ENCODE measurements around the gene PSAP.

PSAP gene

DNA sequence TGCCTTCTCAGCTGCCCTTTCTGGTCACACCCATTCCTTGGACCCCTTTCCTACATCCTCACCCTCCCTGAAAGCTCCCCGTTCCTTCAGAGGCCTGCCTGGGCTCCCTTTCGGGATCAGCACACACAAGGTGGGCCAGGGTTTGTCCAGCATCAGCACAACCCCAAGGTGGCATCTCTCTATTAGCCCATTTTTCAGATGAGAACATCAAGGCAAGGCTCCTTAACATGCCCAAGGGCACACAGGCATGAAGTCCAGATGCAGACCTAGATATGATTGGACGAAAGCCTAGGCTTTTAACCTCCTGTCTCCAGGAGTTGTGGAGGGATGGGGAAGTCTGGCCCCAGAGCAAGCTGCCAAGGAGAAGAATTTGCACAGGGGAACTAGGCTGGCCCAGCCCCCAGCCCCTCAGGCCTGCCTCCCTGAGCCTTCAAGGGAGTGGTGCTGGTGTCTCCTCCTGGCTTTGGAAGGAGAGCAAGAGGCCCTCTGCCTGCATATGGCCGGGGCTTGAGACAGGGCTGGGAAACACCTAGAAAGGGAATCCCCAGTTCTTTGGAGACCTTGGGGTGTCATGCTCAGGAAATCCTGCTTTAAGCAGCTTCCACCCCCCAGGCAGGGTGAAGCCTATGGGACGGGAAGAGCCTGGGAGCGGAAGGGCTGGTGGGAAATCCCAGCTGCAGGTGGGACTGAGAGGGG lies 68.7 kb downstream of the PSAP start:
- no peaks in the 10 kb centered on the region for H3K79me1 ChIP-seq (ENCODE audit: low read length)
- no peaks in the 10 kb centered on the region for H3K27me3 ChIP-seq (ENCODE audit: insufficient read depth, low read length)
- no peak overlapping the region for H3K14ac ChIP-seq (ENCODE audit: low read length)
- H3K4me3 ChIP-seq (ENCODE audit: low read depth, low read length), result no peak overlapping the region
- WGBS (ENCODE audit: extremely low coverage, insufficient coverage, insufficient read length), result no CpG with 5 or more reads among the region's 6 CpGs
- H3K27ac ChIP-seq (ENCODE audit: low read depth, low read length), result no peak overlapping the region
- no peaks in the 10 kb centered on the region for H3K79me2 ChIP-seq (ENCODE audit: control insufficient read depth, insufficient read depth, low read length, poor library complexity)
- no peak overlapping the region for H2BK120ac ChIP-seq (ENCODE audit: insufficient read depth, low read length, poor library complexity)
- H3K9me3 ChIP-seq (ENCODE audit: insufficient read depth, low read depth, low read length), result peaks cover 3% of the 10 kb centered on the region
- H3K4ac ChIP-seq (ENCODE audit: low read depth, low read length), result no peak overlapping the region
- no peak overlapping the region for H3K4me2 ChIP-seq (ENCODE audit: low read length)
- no peak overlapping the region for H4K8ac ChIP-seq (ENCODE audit: low read depth, low read length)
- no peak overlapping the region for H3K18ac ChIP-seq (ENCODE audit: low read length)
- no peak overlapping the region for H4K91ac ChIP-seq (ENCODE audit: low read depth, low read length)
- no peak for DNase-seq
- H3K9ac ChIP-seq (ENCODE audit: low read length), result no peak overlapping the region
- no peak overlapping the region for H2AFZ ChIP-seq (ENCODE audit: insufficient read depth, low read length, poor library complexity)
- H4K12ac ChIP-seq (ENCODE audit: low read depth, low read length), result no peak overlapping the region
- H3K4me1 ChIP-seq (ENCODE audit: control insufficient read depth in 1 of 2, insufficient read depth in 2 of 2, low read length in 2 of 2), result no peaks in the 10 kb centered on the region
- H2BK12ac ChIP-seq (ENCODE audit: low read length), result no peak overlapping the region
- H2AK5ac ChIP-seq (ENCODE audit: low read length), result no peak overlapping the region
- H3K36me3 ChIP-seq (ENCODE audit: control insufficient read depth in 1 of 2, insufficient read depth in 2 of 2, low read length in 2 of 2), result no peaks in the 10 kb centered on the region
- no peak overlapping the region for H3K23ac ChIP-seq (ENCODE audit: low read length)
- H2BK5ac ChIP-seq (ENCODE audit: low read depth, low read length, poor library complexity), result no peak overlapping the region

DNA sequence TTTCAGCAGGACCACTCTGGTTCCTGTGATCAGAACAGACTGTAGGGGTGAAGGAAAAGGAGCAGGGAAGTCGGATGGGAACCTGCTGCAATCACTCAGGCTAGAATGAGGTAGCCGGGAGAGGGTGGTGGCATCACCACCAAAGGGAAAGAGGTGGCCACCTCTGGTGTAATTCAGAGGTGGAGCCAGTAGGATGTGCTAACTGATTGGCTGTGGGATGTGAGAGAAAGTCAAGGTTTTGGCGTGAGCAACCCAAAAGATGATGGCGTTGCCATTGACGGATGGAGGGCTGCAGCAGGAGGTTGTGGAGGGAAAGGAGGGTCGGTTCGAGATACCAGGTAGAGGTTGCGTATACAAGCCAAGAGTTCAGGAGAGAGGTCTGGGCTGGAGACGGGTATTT lies 70.3 kb downstream of the PSAP start:
- no CpG with 5 or more reads among the region's 9 CpGs for WGBS (ENCODE audit: extremely low coverage, insufficient coverage, insufficient read length)
- H2AK5ac ChIP-seq (ENCODE audit: low read length), result no peak overlapping the region

DNA sequence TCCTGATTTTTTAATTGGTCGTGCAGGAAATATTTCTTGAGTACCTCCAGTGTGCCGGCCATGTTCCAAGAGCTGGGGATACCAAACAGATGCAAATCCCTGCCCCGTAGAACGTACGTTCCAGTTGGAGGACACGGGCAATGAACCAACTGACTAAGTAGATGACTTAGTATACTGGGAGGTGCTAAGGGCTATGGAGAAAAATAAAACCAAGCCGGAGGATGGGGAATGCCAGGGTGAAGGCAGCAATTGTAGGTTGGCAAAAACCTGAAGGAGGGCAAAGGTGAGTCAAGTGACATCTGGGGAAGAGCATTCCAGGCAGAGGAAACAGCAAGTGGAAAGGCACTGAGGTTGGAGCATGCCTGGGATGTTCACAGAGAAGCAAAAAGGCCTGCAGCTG lies 70.9 kb downstream of the PSAP start:
- DNase-seq, result no peak
- no peaks in the 10 kb centered on the region for H3K27me3 ChIP-seq (ENCODE audit: insufficient read depth, low read length)
- no peaks in the 10 kb centered on the region for H3K79me2 ChIP-seq (ENCODE audit: control insufficient read depth, insufficient read depth, low read length, poor library complexity)
- H2BK12ac ChIP-seq (ENCODE audit: low read length), result no peak overlapping the region
- no peak overlapping the region for H3K4me2 ChIP-seq (ENCODE audit: low read length)
- no peak overlapping the region for H2BK120ac ChIP-seq (ENCODE audit: insufficient read depth, low read length, poor library complexity)
- no peak overlapping the region for H3K4me3 ChIP-seq (ENCODE audit: low read depth, low read length)
- no peak overlapping the region for H3K14ac ChIP-seq (ENCODE audit: low read length)
- no peak overlapping the region for H2AFZ ChIP-seq (ENCODE audit: insufficient read depth, low read length, poor library complexity)
- no peaks in the 10 kb centered on the region for H3K79me1 ChIP-seq (ENCODE audit: low read length)
- no peaks in the 10 kb centered on the region for H3K36me3 ChIP-seq (ENCODE audit: control insufficient read depth in 1 of 2, insufficient read depth in 2 of 2, low read length in 2 of 2)
- no peak overlapping the region for H2AK5ac ChIP-seq (ENCODE audit: low read length)
- no peak overlapping the region for H4K91ac ChIP-seq (ENCODE audit: low read depth, low read length)
- no peak overlapping the region for H3K23ac ChIP-seq (ENCODE audit: low read length)
- H3K9me3 ChIP-seq (ENCODE audit: insufficient read depth, low read depth, low read length), result peaks cover 3% of the 10 kb centered on the region
- H4K8ac ChIP-seq (ENCODE audit: low read depth, low read length), result no peak overlapping the region
- no peaks in the 10 kb centered on the region for H3K4me1 ChIP-seq (ENCODE audit: control insufficient read depth in 1 of 2, insufficient read depth in 2 of 2, low read length in 2 of 2)
- H3K27ac ChIP-seq (ENCODE audit: low read depth, low read length), result no peak overlapping the region
- H3K9ac ChIP-seq (ENCODE audit: low read length), result no peak overlapping the region
- H3K4ac ChIP-seq (ENCODE audit: low read depth, low read length), result no peak overlapping the region
- no CpG with 5 or more reads among the region's 7 CpGs for WGBS (ENCODE audit: extremely low coverage, insufficient coverage, insufficient read length)
- H3K18ac ChIP-seq (ENCODE audit: low read length), result no peak overlapping the region
- H4K12ac ChIP-seq (ENCODE audit: low read depth, low read length), result no peak overlapping the region
- H2BK5ac ChIP-seq (ENCODE audit: low read depth, low read length, poor library complexity), result no peak overlapping the region

More for the DNA sequence above, 70.3 kb downstream of the PSAP start:
- H4K91ac ChIP-seq (ENCODE audit: low read depth, low read length), result no peak overlapping the region
- H3K36me3 ChIP-seq (ENCODE audit: control insufficient read depth in 1 of 2, insufficient read depth in 2 of 2, low read length in 2 of 2), result no peaks in the 10 kb centered on the region
- H3K4ac ChIP-seq (ENCODE audit: low read depth, low read length), result no peak overlapping the region
- no peak overlapping the region for H2BK12ac ChIP-seq (ENCODE audit: low read length)
- no peak overlapping the region for H3K23ac ChIP-seq (ENCODE audit: low read length)
- no peaks in the 10 kb centered on the region for H3K79me1 ChIP-seq (ENCODE audit: low read length)
- no peak overlapping the region for H3K18ac ChIP-seq (ENCODE audit: low read length)
- H3K4me2 ChIP-seq (ENCODE audit: low read length), result no peak overlapping the region
- H3K9me3 ChIP-seq (ENCODE audit: insufficient read depth, low read depth, low read length), result peaks cover 3% of the 10 kb centered on the region
- H3K27me3 ChIP-seq (ENCODE audit: insufficient read depth, low read length), result no peaks in the 10 kb centered on the region
- H3K4me1 ChIP-seq (ENCODE audit: control insufficient read depth in 1 of 2, insufficient read depth in 2 of 2, low read length in 2 of 2), result no peaks in the 10 kb centered on the region
- H2BK5ac ChIP-seq (ENCODE audit: low read depth, low read length, poor library complexity), result no peak overlapping the region
- H2AFZ ChIP-seq (ENCODE audit: insufficient read depth, low read length, poor library complexity), result no peak overlapping the region
- H4K8ac ChIP-seq (ENCODE audit: low read depth, low read length), result no peak overlapping the region
- H3K14ac ChIP-seq (ENCODE audit: low read length), result no peak overlapping the region
- no peak for DNase-seq
- no peak overlapping the region for H4K12ac ChIP-seq (ENCODE audit: low read depth, low read length)
- H2BK120ac ChIP-seq (ENCODE audit: insufficient read depth, low read length, poor library complexity), result no peak overlapping the region
- H3K9ac ChIP-seq (ENCODE audit: low read length), result no peak overlapping the region
- H3K27ac ChIP-seq (ENCODE audit: low read depth, low read length), result no peak overlapping the region
- H3K79me2 ChIP-seq (ENCODE audit: control insufficient read depth, insufficient read depth, low read length, poor library complexity), result no peaks in the 10 kb centered on the region
- H3K4me3 ChIP-seq (ENCODE audit: low read depth, low read length), result no peak overlapping the region

DNA sequence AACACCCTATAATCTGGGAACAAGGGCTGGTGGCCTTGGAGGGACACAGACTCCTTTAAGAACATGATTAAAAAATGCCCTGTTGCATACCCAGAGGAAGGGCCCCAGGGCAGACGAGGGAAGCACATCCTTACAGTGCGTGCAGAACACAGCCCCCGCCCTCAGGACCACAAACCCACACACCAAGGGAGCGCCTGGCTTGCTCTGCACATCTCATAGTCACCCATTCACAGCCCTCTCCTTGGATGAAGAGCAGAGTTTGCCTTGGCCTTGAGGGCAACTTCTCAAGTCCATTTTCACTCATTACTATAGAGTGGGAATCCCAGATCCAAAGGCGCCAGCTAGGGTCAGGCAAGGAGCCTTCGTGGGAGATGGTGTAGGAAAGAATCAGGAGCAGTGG lies 71.4 kb downstream of the PSAP start:
- Histone ChIP-seq H4K91ac (ENCODE audit: low read depth, low read length) (no peak overlapping the region), H2BK120ac (ENCODE audit: insufficient read depth, low read length, poor library complexity) (no peak overlapping the region), H3K79me1 (ENCODE audit: low read length) (no peaks in the 10 kb centered on the region), H3K9me3 (ENCODE audit: insufficient read depth, low read depth, low read length) (peaks cover 3% of the 10 kb centered on the region), H3K4me2 (ENCODE audit: low read length) (no peak overlapping the region), H3K27me3 (ENCODE audit: insufficient read depth, low read length) (no peaks in the 10 kb centered on the region), H3K18ac (ENCODE audit: low read length) (no peak overlapping the region), H3K23ac (ENCODE audit: low read length) (no peak overlapping the region), H3K9ac (ENCODE audit: low read length) (no peak overlapping the region), H3K4me1 (ENCODE audit: control insufficient read depth in 1 of 2, insufficient read depth in 2 of 2, low read length in 2 of 2) (no peaks in the 10 kb centered on the region), H3K27ac (ENCODE audit: low read depth, low read length) (no peak overlapping the region), H3K79me2 (ENCODE audit: control insufficient read depth, insufficient read depth, low read length, poor library complexity) (no peaks in the 10 kb centered on the region), H2BK5ac (ENCODE audit: low read depth, low read length, poor library complexity) (no peak overlapping the region), H3K14ac (ENCODE audit: low read length) (no peak overlapping the region), H2AK5ac (ENCODE audit: low read length) (no peak overlapping the region), H4K8ac (ENCODE audit: low read depth, low read length) (no peak overlapping the region), H3K36me3 (ENCODE audit: control insufficient read depth in 1 of 2, insufficient read depth in 2 of 2, low read length in 2 of 2) (no peaks in the 10 kb centered on the region), H2AFZ (ENCODE audit: insufficient read depth, low read length, poor library complexity) (no peak overlapping the region), H3K4me3 (ENCODE audit: low read depth, low read length) (no peak overlapping the region), H2BK12ac (ENCODE audit: low read length) (no peak overlapping the region), H4K12ac (ENCODE audit: low read depth, low read length) (no peak overlapping the region), H3K4ac (ENCODE audit: low read depth, low read length) (no peak overlapping the region)
- no CpG with 5 or more reads among the region's 6 CpGs for WGBS (ENCODE audit: extremely low coverage, insufficient coverage, insufficient read length)
- no peak for DNase-seq
